Measurements from ENCODE around the gene MIAT.

DNA sequence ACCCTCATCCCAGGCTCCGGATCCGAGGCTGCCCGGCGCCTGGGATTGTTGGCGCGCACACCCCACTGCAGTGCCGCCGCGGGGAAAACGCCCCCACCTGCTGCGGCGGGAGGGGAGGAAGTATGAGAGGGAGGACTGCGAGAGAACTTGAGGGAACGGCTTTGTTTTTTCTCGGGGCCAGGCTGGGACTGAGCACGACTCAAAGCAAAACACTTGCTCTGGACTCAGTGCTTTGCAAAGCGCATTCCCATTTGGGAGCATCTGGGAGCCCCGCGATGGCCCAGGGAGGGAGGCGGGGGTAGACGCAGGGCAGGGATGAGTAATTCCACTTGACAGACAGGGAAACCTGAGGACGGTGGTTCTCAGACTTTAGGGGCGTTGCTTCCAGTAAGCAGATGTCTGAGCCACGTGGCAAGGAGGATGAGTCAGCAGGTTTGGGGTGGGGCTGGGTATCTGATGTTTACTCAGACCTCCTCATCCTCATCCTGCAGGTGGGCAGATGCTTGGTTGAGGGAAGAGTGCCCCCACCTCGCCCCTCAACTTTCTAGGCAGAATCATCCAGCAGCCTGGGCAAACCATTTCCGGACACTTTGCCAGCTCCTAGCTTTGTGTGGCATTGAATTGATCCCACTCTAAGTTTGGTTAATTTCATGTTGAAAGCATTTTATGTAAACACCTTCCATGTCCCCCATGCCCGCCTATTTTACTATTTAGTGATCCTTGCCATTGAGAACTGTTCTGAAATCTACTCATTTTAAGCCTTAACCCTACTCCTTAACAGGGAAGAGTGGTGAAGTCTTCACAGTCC, 1.5 kb downstream of the MIAT start:
- TF ChIP-seq FOXP2 (optimal IDR thresholded peaks at IDR 0.05; ENCODE audit: control extremely low read depth, extremely low read length, insufficient read depth) (no peak), POLR2AphosphoS5 (IDR thresholded peaks at IDR 0.05; ENCODE audit: borderline replicate concordance, low read depth, low read length) (no peak; the same call in 1 of the 2 replicates)
